Measurements from ENCODE around the gene CALHM3.
"Not testable (repeated sequence)": the region's sequence is repeated elsewhere in the genome, so short reads cannot be mapped to it uniquely, and the experiment has no call there.

The CALHM3 gene

GRCh38 chr10:103487410-103487708 lies 8.3 kb upstream of the CALHM3 start:
- DNase-seq (ENCODE audit: low read depth), result no peak
- TF ChIP-seq CTCF (IDR thresholded peaks at IDR 0.05; ENCODE audit: control insufficient read depth, insufficient read depth, low read depth, low read length, missing control alignments), result no peak
- no peak overlapping the region for H3K4me3 ChIP-seq (ENCODE audit: control insufficient read depth, low read depth, low read length)

- H3K4me3 ChIP-seq (ENCODE audit: control insufficient read depth, low read depth, low read length); DNase-seq (ENCODE audit: low read depth): not testable (repeated sequence)
These were observed 7.8 kb upstream of the CALHM3 start for GRCh38 chr10:103486635-103487409.

DNA sequence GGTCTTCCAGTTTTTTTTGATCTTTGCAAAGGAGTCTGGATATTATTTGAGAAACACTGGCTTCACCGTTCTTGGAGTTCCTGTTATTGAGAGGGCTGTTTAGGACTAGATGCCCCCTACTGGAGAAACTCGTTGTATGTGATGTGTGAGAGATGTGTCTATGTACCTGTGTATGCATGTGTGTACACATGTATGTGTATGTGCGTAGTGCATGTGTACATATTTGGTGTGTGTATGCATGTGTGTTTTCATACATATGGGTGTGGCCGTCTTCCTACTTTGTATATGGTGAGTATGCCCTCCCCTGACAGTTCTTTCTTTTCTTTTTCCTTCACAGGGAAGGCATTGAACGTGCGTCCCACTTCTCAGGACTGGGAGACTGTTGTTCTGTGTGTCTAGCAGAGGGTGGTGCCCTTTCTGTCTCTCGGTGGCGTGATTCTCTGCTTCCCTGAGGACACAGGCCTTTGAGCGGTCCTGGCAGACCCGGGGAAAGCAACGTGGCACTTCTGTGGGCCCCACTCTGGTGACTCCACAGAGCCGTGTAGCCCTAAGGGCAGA lies 3.0 kb upstream of the CALHM3 start:
- no peak overlapping the region for H3K4me3 ChIP-seq (ENCODE audit: control insufficient read depth, low read depth, low read length)
- TF ChIP-seq CTCF (IDR thresholded peaks at IDR 0.05; ENCODE audit: control insufficient read depth, insufficient read depth, low read depth, low read length, missing control alignments), result peak; percentile 75
- DNase-seq (ENCODE audit: low read depth), result peak; percentile 32

- TF ChIP-seq CTCF (IDR thresholded peaks at IDR 0.05; ENCODE audit: control insufficient read depth, insufficient read depth, low read depth, low read length, missing control alignments), result no peak
- DNase-seq (ENCODE audit: low read depth), result no peak
- H3K4me3 ChIP-seq (ENCODE audit: control insufficient read depth, low read depth, low read length), result no peak overlapping the region
These were observed 1.5 kb upstream of the CALHM3 start for GRCh38 chr10:103480521-103480920.

GRCh38 chr10:103478671-103479070 lies 369 bp downstream of the CALHM3 start:
- no peak for TF ChIP-seq CTCF (IDR thresholded peaks at IDR 0.05; ENCODE audit: control insufficient read depth, insufficient read depth, low read depth, low read length, missing control alignments)
- no peak overlapping the region for H3K4me3 ChIP-seq (ENCODE audit: control insufficient read depth, low read depth, low read length)
- no peak for DNase-seq (ENCODE audit: low read depth)

DNA sequence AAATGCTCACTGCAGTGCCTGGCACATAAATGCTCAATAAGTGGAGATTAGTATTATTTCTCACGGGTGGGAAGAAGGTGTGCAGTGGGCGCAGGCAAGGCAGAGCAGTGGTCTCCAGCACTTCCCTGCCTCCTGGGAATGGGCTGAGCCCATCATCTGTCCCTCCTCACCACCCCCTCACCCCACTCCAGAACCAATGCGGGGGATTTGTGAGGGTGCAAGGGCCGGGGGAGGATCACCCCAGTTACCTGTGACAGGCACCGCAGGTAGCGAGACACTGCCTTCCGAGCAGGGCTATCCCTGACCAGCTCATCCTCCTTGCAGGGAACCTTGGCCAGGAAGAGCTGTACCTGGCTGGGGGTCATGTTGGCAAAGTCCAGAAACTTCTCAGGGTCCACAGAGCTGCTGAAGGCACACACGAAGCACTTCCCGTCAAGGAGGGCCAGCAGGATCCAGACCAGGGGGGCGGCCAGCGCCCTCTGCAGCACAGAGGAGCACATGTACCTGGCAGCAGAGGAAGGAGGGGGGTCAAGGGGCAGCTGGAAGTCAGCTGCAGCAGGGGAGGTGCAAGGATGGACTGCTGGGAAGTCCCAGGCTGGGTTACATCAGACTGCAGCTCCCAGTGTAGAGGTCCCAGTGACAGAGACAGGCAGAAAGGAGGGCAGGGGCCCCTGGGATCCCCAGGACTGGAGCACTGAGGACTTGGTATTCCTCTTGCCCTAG lies 2.8 kb downstream of the CALHM3 start:
- TF ChIP-seq CTCF (IDR thresholded peaks at IDR 0.05; ENCODE audit: control insufficient read depth, insufficient read depth, low read depth, low read length, missing control alignments), result peak; percentile 22
- H3K4me3 ChIP-seq (ENCODE audit: control insufficient read depth, low read depth, low read length), result no peak overlapping the region
- DNase-seq (ENCODE audit: low read depth), result no peak

DNA sequence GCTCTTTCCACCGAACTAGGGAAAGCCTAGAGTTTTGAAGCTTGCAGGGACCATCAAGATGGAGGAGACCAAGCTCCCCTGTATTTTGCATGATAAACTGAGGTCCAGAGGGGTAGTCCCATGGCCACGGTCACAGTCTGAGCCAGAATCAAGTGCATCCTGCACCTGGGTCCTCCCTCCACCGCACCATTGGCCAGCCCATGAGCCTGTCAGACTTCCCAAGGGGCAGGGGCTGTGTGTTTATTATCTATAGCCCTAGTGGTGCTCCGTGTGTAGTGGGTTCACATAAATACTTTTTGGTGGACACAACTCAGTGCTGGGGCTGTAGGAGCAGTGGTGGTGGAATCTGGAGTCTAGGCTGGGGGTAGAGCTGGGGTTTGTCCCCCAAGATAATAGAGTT lies 3.6 kb downstream of the CALHM3 start:
- no peak for TF ChIP-seq CTCF (IDR thresholded peaks at IDR 0.05; ENCODE audit: control insufficient read depth, insufficient read depth, low read depth, low read length, missing control alignments)
- H3K4me3 ChIP-seq (ENCODE audit: control insufficient read depth, low read depth, low read length), result no peak overlapping the region
- DNase-seq (ENCODE audit: low read depth), result no peak

Data from AG09309 (cell line).